ENCODE data around the gene VAPB. TPM values are rescaled to one million over a fixed set of nuclear protein-coding genes. Genes with fewer than 3 reads are reported as not detected.

The VAPB gene
- total and polyA plus RNA-seq, 10 donors, result 11.2 to 32.5 (median 23.3) TPM

- DNase-seq, result no peak
- H3K27me3 ChIP-seq (replicated peaks in 1 of 7), result peaks cover 0 to 2% (median 0%) of the 10 kb centered on the region in 7 donors
- intact Hi-C loops (cut with DNase I; ENCODE audit: low total_unique reads), result loop anchor here (10.0 kb wide), 1 partner anchor 55 kb away; no protein-coding TSS in a partner anchor
- H3K36me3 ChIP-seq, result peaks cover 0 to 25% (median 0%) of the 10 kb centered on the region in 6 donors
- H3K9me3 ChIP-seq, result no peaks in the 10 kb centered on the region
- WGBS, 5 donors, result 73 to 77% (median 73%) methylated on average over 17 of the region's 17 CpGs
- H3K27ac ChIP-seq, result peak overlapping the region; percentile 89 to 99 (median 94)
- H3K4me1 ChIP-seq, result peaks cover 22 to 62% (median 53%) of the 10 kb centered on the region in 6 donors
- TF ChIP-seq POLR2AphosphoS5 (IDR thresholded peaks at IDR 0.05) (no peak), POLR2A (IDR thresholded peaks at IDR 0.05) (no peak)
- TF ChIP-seq, protein P1, sequence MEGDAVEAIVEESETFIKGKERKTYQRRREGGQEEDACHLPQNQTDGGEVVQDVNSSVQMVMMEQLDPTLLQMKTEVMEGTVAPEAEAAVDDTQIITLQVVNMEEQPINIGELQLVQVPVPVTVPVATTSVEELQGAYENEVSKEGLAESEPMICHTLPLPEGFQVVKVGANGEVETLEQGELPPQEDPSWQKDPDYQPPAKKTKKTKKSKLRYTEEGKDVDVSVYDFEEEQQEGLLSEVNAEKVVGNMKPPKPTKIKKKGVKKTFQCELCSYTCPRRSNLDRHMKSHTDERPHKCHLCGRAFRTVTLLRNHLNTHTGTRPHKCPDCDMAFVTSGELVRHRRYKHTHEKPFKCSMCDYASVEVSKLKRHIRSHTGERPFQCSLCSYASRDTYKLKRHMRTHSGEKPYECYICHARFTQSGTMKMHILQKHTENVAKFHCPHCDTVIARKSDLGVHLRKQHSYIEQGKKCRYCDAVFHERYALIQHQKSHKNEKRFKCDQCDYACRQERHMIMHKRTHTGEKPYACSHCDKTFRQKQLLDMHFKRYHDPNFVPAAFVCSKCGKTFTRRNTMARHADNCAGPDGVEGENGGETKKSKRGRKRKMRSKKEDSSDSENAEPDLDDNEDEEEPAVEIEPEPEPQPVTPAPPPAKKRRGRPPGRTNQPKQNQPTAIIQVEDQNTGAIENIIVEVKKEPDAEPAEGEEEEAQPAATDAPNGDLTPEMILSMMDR (IDR thresholded peaks at IDR 0.05 in 8 of 11, conservative IDR thresholded peaks at IDR 0.05 in 3 of 11), result no peak
- H3K4me3 ChIP-seq, result peak overlapping the region; percentile 55 to 90 (median 77)
These were observed 1.1 kb downstream of the VAPB start for GRCh38 chr20:58389968-58390658.

- Histone ChIP-seq H3K36me3 (peaks cover 0 to 25% (median 0%) of the 10 kb centered on the region in 6 donors), H3K27ac (no peak overlapping the region), H3K4me3 (peak overlapping the region in 3 of 8 donors; percentile 77 to 90 (median 89)), H3K9me3 (no peaks in the 10 kb centered on the region), H3K27me3 (replicated peaks in 1 of 7) (no peaks in the 10 kb centered on the region), H3K4me1 (peaks cover 22 to 67% (median 54%) of the 10 kb centered on the region in 6 donors)
- intact Hi-C loops (cut with DNase I; ENCODE audit: low total_unique reads), result loop anchor here (10.0 kb wide), 1 partner anchor 54 kb away; no protein-coding TSS in a partner anchor
- TF ChIP-seq, protein P1 (IDR thresholded peaks at IDR 0.05 in 8 of 11, conservative IDR thresholded peaks at IDR 0.05 in 3 of 11), result no peak
- TF ChIP-seq POLR2A (IDR thresholded peaks at IDR 0.05), result no peak
- 92 to 98% (median 95%) methylated on average over 8 of the region's 8 CpGs for WGBS, 5 donors
- no peak for DNase-seq
These were observed 1.6 kb downstream of the VAPB start for GRCh38 chr20:58390659-58391035.

DNA sequence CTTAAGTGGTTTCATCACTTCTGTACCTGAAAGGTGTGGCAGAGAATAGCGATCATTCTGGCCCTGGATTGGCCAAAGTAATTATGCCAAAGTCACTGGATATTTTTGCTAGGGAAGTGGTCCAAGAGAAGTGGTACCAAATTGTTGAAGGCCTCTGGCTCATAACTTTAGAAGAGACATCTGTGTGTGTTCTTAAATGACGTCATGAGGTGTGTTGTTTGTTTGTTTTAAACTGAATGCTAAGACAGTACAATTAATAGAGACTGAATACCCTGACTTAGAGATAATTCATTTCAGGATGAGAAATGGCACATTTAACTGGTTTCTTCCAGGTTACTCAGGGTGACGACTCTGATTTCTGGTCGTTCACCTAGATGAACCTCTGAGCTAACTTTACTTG, 3.3 kb downstream of the VAPB start:
- Histone ChIP-seq H3K9me3 (no peaks in the 10 kb centered on the region), H3K4me1 (peaks cover 25 to 83% (median 61%) of the 10 kb centered on the region in 6 donors), H3K4me3 (no peak overlapping the region), H3K27me3 (replicated peaks in 1 of 7) (no peaks in the 10 kb centered on the region), H3K36me3 (peaks cover 0 to 25% (median 0%) of the 10 kb centered on the region in 6 donors), H3K27ac (no peak overlapping the region)
- no peak for DNase-seq
- intact Hi-C loops (cut with DNase I; ENCODE audit: low total_unique reads), result loop anchor here (10.0 kb wide), 1 partner anchor 53 kb away; no protein-coding TSS in a partner anchor
- WGBS, 5 donors, result 84 to 88% (median 85%) methylated on average over 4 of the region's 4 CpGs
- no peak for TF ChIP-seq POLR2AphosphoS5 (IDR thresholded peaks at IDR 0.05)

DNA sequence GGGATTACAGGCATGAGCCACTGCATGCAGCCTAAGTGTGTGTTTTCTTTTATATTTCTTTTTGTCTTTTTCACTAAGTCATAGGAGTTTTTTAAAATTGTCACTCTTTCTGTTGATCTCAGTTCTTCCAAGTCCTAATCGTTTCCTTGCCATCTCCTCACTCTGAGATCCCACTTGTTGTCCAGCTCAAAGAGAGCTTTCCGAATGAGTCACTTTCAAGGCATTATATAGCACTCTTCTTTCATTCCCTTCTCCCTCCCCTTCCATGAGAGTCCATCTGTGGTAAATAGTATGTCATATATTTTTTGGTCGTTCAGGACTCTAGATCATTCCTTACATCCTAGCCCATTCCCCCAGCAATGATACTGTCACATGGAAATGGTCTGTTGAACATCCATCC, 4.3 kb downstream of the VAPB start:
- Histone ChIP-seq H3K4me3 (no peak overlapping the region), H3K4me1 (peaks cover 26 to 91% (median 66%) of the 10 kb centered on the region in 6 donors), H3K27ac (no peak overlapping the region), H3K27me3 (replicated peaks in 1 of 7) (no peaks in the 10 kb centered on the region), H3K36me3 (peaks cover 0 to 30% (median 0%) of the 10 kb centered on the region in 6 donors), H3K9me3 (no peaks in the 10 kb centered on the region)
- no peak for DNase-seq
- WGBS, 5 donors, result 76 to 92% (median 91%) methylated on average over 3 of the region's 3 CpGs
- TF ChIP-seq POLR2A (IDR thresholded peaks at IDR 0.05) (no peak), POLR2AphosphoS5 (IDR thresholded peaks at IDR 0.05) (no peak)
- TF ChIP-seq, protein P1 (IDR thresholded peaks at IDR 0.05 in 8 of 11, conservative IDR thresholded peaks at IDR 0.05 in 3 of 11), result no peak
- intact Hi-C loops (cut with DNase I; ENCODE audit: low total_unique reads), result loop anchor here (10.0 kb wide), 1 partner anchor 52 kb away; no protein-coding TSS in a partner anchor
